ENCODE measurements around the gene USH2A. TPM values are rescaled to one million over a fixed set of nuclear protein-coding genes. Genes with fewer than 3 reads are reported as not detected.

Gene USH2A
- total RNA-seq, 1 donor from 2014 or later, result not detected

DNA sequence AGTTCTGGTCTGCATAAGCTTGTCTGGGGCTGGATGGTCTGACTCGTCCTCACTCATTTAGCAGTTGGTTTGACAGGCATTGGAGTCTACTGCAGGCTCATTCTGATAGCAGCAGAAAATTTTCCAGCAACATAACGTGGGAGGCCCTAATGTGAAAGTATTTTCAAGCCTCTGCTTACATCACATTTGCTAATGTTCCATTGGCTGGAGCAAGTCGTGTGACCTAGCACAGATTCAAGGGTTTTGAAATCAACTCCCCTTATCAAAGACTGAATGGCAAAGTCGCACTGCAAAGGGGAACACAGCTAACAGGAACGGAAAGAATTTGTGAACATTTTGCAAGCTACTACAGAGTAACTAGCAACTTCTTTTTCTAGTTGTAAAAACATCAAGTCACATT is 2.3 kb upstream of the USH2A start:
- TF ChIP-seq, protein P1, sequence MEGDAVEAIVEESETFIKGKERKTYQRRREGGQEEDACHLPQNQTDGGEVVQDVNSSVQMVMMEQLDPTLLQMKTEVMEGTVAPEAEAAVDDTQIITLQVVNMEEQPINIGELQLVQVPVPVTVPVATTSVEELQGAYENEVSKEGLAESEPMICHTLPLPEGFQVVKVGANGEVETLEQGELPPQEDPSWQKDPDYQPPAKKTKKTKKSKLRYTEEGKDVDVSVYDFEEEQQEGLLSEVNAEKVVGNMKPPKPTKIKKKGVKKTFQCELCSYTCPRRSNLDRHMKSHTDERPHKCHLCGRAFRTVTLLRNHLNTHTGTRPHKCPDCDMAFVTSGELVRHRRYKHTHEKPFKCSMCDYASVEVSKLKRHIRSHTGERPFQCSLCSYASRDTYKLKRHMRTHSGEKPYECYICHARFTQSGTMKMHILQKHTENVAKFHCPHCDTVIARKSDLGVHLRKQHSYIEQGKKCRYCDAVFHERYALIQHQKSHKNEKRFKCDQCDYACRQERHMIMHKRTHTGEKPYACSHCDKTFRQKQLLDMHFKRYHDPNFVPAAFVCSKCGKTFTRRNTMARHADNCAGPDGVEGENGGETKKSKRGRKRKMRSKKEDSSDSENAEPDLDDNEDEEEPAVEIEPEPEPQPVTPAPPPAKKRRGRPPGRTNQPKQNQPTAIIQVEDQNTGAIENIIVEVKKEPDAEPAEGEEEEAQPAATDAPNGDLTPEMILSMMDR (IDR thresholded peaks at IDR 0.05; ENCODE audit: insufficient read depth, low read length, poor library complexity, severe bottlenecking), result no peak
- Histone ChIP-seq H3K27me3 (ENCODE audit: control insufficient read depth, insufficient read depth, low read length) (no peaks in the 10 kb centered on the region), H3K36me3 (ENCODE audit: control insufficient read depth, insufficient read depth, low read length) (no peaks in the 10 kb centered on the region), H3K4me3 (ENCODE audit: low read depth, low read length) (no peak overlapping the region)
- DNase-seq (ENCODE audit: low read depth), result no peak

DNA sequence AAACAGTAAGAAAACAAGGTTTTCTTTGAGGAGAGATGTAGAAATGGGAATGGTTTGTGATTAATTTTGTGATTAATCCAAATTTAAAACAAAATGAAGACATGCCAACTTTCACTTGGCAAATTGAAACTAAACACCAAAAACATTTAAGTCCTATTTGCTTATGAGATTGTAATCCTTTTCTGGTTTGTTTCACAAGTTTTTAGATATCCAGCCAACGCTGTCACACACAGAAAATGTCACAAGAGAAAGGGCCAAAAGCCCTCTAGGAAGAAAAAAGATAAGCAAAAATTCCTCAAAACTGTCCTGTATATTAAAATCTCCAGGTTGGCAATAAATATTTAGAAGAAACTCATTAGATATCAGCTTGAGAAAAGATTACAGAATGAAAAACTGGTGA is 2.5 kb downstream of the USH2A start:
- DNase-seq (ENCODE audit: low read depth), result no peak
- Histone ChIP-seq H3K36me3 (ENCODE audit: control insufficient read depth, insufficient read depth, low read length) (no peaks in the 10 kb centered on the region), H3K4me3 (ENCODE audit: low read depth, low read length) (no peak overlapping the region), H3K27me3 (ENCODE audit: control insufficient read depth, insufficient read depth, low read length) (no peaks in the 10 kb centered on the region)
- TF ChIP-seq, protein P1 (IDR thresholded peaks at IDR 0.05; ENCODE audit: insufficient read depth, low read length, poor library complexity, severe bottlenecking), result no peak

- DNase-seq (ENCODE audit: low read depth), result no peak
- TF ChIP-seq, protein P1 (IDR thresholded peaks at IDR 0.05; ENCODE audit: insufficient read depth, low read length, poor library complexity, severe bottlenecking), result no peak
- Histone ChIP-seq H3K4me3 (ENCODE audit: low read depth, low read length) (no peak overlapping the region), H3K27me3 (ENCODE audit: control insufficient read depth, insufficient read depth, low read length) (no peaks in the 10 kb centered on the region), H3K36me3 (ENCODE audit: control insufficient read depth, insufficient read depth, low read length) (no peaks in the 10 kb centered on the region)
Observed at GRCh38 chr1:216420263-216420662, 3.0 kb downstream of the USH2A start.

- DNase-seq (ENCODE audit: low read depth), result no peak
- TF ChIP-seq, protein P1 (IDR thresholded peaks at IDR 0.05; ENCODE audit: insufficient read depth, low read length, poor library complexity, severe bottlenecking), result no peak
- Histone ChIP-seq H3K36me3 (ENCODE audit: control insufficient read depth, insufficient read depth, low read length) (no peaks in the 10 kb centered on the region), H3K4me3 (ENCODE audit: low read depth, low read length) (no peak overlapping the region), H3K27me3 (ENCODE audit: control insufficient read depth, insufficient read depth, low read length) (no peaks in the 10 kb centered on the region)
Observed at GRCh38 chr1:216416488-216416887, 6.8 kb downstream of the USH2A start.

- H3K36me3 ChIP-seq (ENCODE audit: control insufficient read depth, insufficient read depth, low read length), result no peaks in the 10 kb centered on the region
- no peaks in the 10 kb centered on the region for H3K27me3 ChIP-seq (ENCODE audit: control insufficient read depth, insufficient read depth, low read length)
- DNase-seq (ENCODE audit: low read depth), result no peak
- TF ChIP-seq, protein P1 (IDR thresholded peaks at IDR 0.05; ENCODE audit: insufficient read depth, low read length, poor library complexity, severe bottlenecking), result no peak
- no peak overlapping the region for H3K4me3 ChIP-seq (ENCODE audit: low read depth, low read length)
Observed at GRCh38 chr1:216410026-216410425, 13.2 kb downstream of the USH2A start.

- Histone ChIP-seq H3K36me3 (ENCODE audit: control insufficient read depth, insufficient read depth, low read length) (no peaks in the 10 kb centered on the region), H3K4me3 (ENCODE audit: low read depth, low read length) (no peak overlapping the region), H3K27me3 (ENCODE audit: control insufficient read depth, insufficient read depth, low read length) (no peaks in the 10 kb centered on the region)
- DNase-seq (ENCODE audit: low read depth), result no peak
- TF ChIP-seq, protein P1 (IDR thresholded peaks at IDR 0.05; ENCODE audit: insufficient read depth, low read length, poor library complexity, severe bottlenecking), result no peak
Observed at GRCh38 chr1:216390956-216391355, 32.3 kb downstream of the USH2A start.
